PC-9 (cell line): ENCODE data around the gene VIPR1. TPM values are rescaled to one million over a fixed set of nuclear protein-coding genes. Genes with fewer than 3 reads are reported as not detected.

Source experiments
- BruUV-seq: library from RNA; stranded (reverse); fragments of 400-500 nt; replicated peaks from 2 replicates; lab custom pipeline; 2021; lab: Mats Ljungman, UMichigan
- CTCF ChIA-PET: fragments of 300-600 bp; sonication (Branson Sonifier 250); formaldehyde crosslinking; loops from one replicate; lab custom pipeline; 2022; ENCODE audit warnings: antibody characterized with exemption; lab: Charles Lee
- POLR2A ChIA-PET: fragments of 300-600 bp; sonication (Branson Sonifier 250); formaldehyde crosslinking; loops from one replicate; lab custom pipeline; 2022; ENCODE audit warnings: antibody characterized with exemption; ENCODE audit not compliant: unreplicated experiment; lab: Charles Lee
- DNase-seq, 2 experiments: peaks; one replicate each; pipeline versions ENCODE4 v3.0.0 to v3.0.0-alpha.2; 2015 to 2022; ENCODE audit warnings: mixed read lengths in 1 of 2
- H2AFZ ChIP-seq: fragments of 200-600 bp; sonication (generic); 2 replicates; pipeline ENCODE4 v1.8.1; 2017; ENCODE audit warnings: antibody characterized with exemption
- H3F3A ChIP-seq: fragments of 200-600 bp; sonication (generic); 2 replicates; pipeline ENCODE4 v1.8.1; 2017; ENCODE audit warnings: antibody characterized with exemption, mild to moderate bottlenecking, low read depth; ENCODE audit not compliant: insufficient read depth
- H3K27ac ChIP-seq: fragments of 200-600 bp; sonication (generic); 2 replicates; pipeline ENCODE4 v1.6.1; 2016; ENCODE audit warnings: mixed run types
- H3K27me3 ChIP-seq: fragments of 200-600 bp; sonication (generic); 2 replicates; pipeline ENCODE4 v1.6.1; 2016; ENCODE audit warnings: low read depth, mixed run types; ENCODE audit not compliant: insufficient read depth
- H3K36me3 ChIP-seq: fragments of 200-600 bp; sonication (generic); 2 replicates; pipeline ENCODE4 v1.6.1; 2016; ENCODE audit warnings: low read depth, mixed run types
- H3K4me1 ChIP-seq: fragments of 200-600 bp; sonication (generic); replicated peaks from 2 replicates; pipeline ENCODE4 v1.6.1; 2016; ENCODE audit warnings: mixed run types; ENCODE audit not compliant: insufficient read depth
- H3K4me2 ChIP-seq: fragments of 200-600 bp; sonication (generic); 2 replicates; pipeline ENCODE4 v1.6.1; 2017; ENCODE audit warnings: mixed run types
- H3K4me3 ChIP-seq: fragments of 200-600 bp; sonication (generic); 2 replicates; pipeline ENCODE4 v1.6.1; 2016; ENCODE audit warnings: mixed run types
- H3K79me2 ChIP-seq: fragments of 200-600 bp; sonication (generic); 2 replicates; pipeline ENCODE4 v1.6.1; 2017; ENCODE audit warnings: low read depth, mixed run types
- H3K9me2 ChIP-seq: fragments of 200-600 bp; sonication (generic); 2 replicates; pipeline ENCODE4 v1.8.1; 2017; ENCODE audit warnings: mild to moderate bottlenecking; ENCODE audit not compliant: insufficient read depth
- H3K9me3 ChIP-seq: fragments of 200-600 bp; sonication (generic); 2 replicates; pipeline ENCODE4 v1.8.1; 2016; ENCODE audit warnings: low read depth; ENCODE audit not compliant: insufficient read depth
- H4K20me1 ChIP-seq: fragments of 200-600 bp; sonication (generic); 2 replicates; pipeline ENCODE4 v1.8.1; 2017; ENCODE audit not compliant: insufficient read depth
- CTCF ChIP-seq: fragments of 200-600 bp; sonication (generic); conservative IDR thresholded peaks from 2 replicates; pipeline ENCODE4 v1.6.1; 2017; ENCODE audit warnings: mixed run types, antibody characterized with exemption, mild to moderate bottlenecking, moderate library complexity
- EZH2 ChIP-seq: fragments of 200-600 bp; sonication (generic); IDR thresholded peaks from 2 replicates; pipeline ENCODE4 v1.8.0; 2017; ENCODE audit warnings: antibody characterized with exemption, low read depth
- intact Hi-C: fragments of 100-400 bp; cut with micrococcal nuclease; formaldehyde crosslinking; loops from one replicate; pipeline ENCODE4 v1.10.0; 2022; ENCODE audit not compliant: unreplicated experiment
- total RNA-seq: library from RNA; stranded (reverse); gene quantifications from 2 replicates; pipeline ENCODE4 v1.2.3, GENCODE V29; 2021

VIPR1 gene
- total RNA-seq, 1 experiment from 2014 or later = 23.9 TPM

GRCh38 chr3:42515391-42515916, 13.0 kb downstream of the VIPR1 start:
- Histone ChIP-seq H3K79me2 (no peaks in the 10 kb centered on the region), H3K9me2 (no peaks in the 10 kb centered on the region), H4K20me1 (no peaks in the 10 kb centered on the region), H3K4me3 (no peak overlapping the region), H3K4me2 (no peak overlapping the region), H2AFZ (no peak overlapping the region), H3K4me1 (no peaks in the 10 kb centered on the region), H3F3A (no peaks in the 10 kb centered on the region), H3K36me3 (no peaks in the 10 kb centered on the region), H3K27ac (no peak overlapping the region), H3K27me3 (no peaks in the 10 kb centered on the region), H3K9me3 (no peaks in the 10 kb centered on the region)
- no peak for TF ChIP-seq EZH2
- TF ChIP-seq CTCF = no peak
- no peak for DNase-seq
- POLR2A ChIA-PET = no interaction called here
- CTCF ChIA-PET = no interaction called here
- intact Hi-C loops = no loop called here
- BruUV-seq = no TSS peak

GRCh38 chr3:42515976-42516375, 13.5 kb downstream of the VIPR1 start:
- Histone ChIP-seq H2AFZ (no peak overlapping the region), H3K27me3 (no peaks in the 10 kb centered on the region), H3K27ac (no peak overlapping the region), H3K36me3 (no peaks in the 10 kb centered on the region), H3K9me2 (no peaks in the 10 kb centered on the region), H4K20me1 (no peaks in the 10 kb centered on the region), H3K4me3 (no peak overlapping the region), H3K4me2 (no peak overlapping the region), H3K4me1 (no peaks in the 10 kb centered on the region), H3K9me3 (no peaks in the 10 kb centered on the region), H3K79me2 (no peaks in the 10 kb centered on the region), H3F3A (no peaks in the 10 kb centered on the region)
- DNase-seq = no peak
- POLR2A ChIA-PET = no interaction called here
- CTCF ChIA-PET = interaction anchor here (0.7 kb wide), 1 partner anchor 242 kb away, joined by 4 read pairs; no protein-coding TSS in a partner anchor
- TF ChIP-seq EZH2 (no peak), CTCF (no peak)
- BruUV-seq = no TSS peak
- intact Hi-C loops = no loop called here

DNA sequence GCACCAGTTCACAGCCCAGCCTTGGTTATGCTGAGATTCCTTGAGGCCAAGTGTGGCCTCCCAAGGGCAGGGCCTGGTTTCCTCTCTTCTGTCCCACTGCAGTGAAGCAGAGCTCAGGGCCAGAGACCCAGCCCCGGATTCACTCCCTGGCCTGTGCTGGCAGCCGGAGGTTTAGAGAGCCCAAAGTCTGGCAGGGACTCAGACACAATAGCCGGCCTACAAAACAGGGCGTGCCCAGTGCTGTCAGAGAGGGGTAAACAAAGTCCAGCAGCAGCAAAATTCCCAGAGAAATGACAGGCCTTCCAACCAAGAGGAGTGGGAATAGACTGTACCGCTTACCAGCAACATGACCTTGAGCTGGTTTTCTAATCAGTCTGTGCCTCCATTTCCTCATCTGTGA, 14.0 kb downstream of the VIPR1 start:
- BruUV-seq = no TSS peak
- Histone ChIP-seq H3K27ac (no peak overlapping the region), H3K79me2 (no peaks in the 10 kb centered on the region), H3K9me2 (no peaks in the 10 kb centered on the region), H3K36me3 (no peaks in the 10 kb centered on the region), H3K4me3 (no peak overlapping the region), H3K27me3 (no peaks in the 10 kb centered on the region), H3K4me2 (no peak overlapping the region), H3K4me1 (no peaks in the 10 kb centered on the region), H4K20me1 (no peaks in the 10 kb centered on the region), H3F3A (no peaks in the 10 kb centered on the region), H2AFZ (no peak overlapping the region), H3K9me3 (no peaks in the 10 kb centered on the region)
- CTCF ChIA-PET = interaction anchor here (0.7 to 1.0 kb wide), 2 partner anchors 19 to 241 kb away, joined by 4 read pairs; no protein-coding TSS in a partner anchor
- DNase-seq = no peak
- TF ChIP-seq CTCF = no peak
- POLR2A ChIA-PET = no interaction called here
- intact Hi-C loops = no loop called here
